ENCODE results near the gene GPR156.
"Not testable (repeated sequence)": the region's sequence is repeated elsewhere in the genome, so short reads cannot be mapped to it uniquely, and the experiment has no call there.

The GPR156 gene

GRCh38 chr3:120284747-120285507, at the start of gene GPR156:
TSS of gene GPR156 (minus strand) at chr3:120285222. CDS start at chr3:120244098, 41,124 bp downstream.
- no peak for DNase-seq (ENCODE audit: low spot score)

GRCh38 chr3:120332646-120333045, 47.6 kb upstream of the GPR156 start:
- no peak for DNase-seq (ENCODE audit: low spot score)

- DNase-seq (ENCODE audit: low spot score), result no peak
Measured at GRCh38 chr3:120331076-120331475, 46.1 kb upstream of the GPR156 start.

GRCh38 chr3:120326784-120327183, 41.8 kb upstream of the GPR156 start:
- no peak for DNase-seq (ENCODE audit: low spot score)

DNA sequence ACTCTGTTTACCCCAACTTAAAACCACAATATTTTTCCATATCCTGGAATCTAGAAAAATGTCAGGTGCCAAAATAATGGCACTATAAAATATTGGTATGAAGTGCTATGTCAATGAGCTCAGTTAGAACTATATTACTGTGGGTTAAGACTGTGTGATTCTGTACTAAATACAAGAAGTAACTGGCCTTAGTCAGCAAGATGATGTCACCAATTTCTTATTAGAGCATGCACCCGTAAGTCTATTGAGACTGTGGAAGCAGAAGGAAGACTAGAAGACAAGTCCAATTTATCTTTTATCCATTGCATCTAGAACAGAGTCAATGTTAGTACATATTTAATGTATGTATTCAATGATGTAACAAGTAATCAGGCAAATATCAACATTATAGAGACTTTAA, 39.2 kb upstream of the GPR156 start:
- DNase-seq (ENCODE audit: low spot score), result no peak

GRCh38 chr3:120323761-120324160, 38.7 kb upstream of the GPR156 start:
- not testable (repeated sequence) for DNase-seq (ENCODE audit: low spot score)

DNA sequence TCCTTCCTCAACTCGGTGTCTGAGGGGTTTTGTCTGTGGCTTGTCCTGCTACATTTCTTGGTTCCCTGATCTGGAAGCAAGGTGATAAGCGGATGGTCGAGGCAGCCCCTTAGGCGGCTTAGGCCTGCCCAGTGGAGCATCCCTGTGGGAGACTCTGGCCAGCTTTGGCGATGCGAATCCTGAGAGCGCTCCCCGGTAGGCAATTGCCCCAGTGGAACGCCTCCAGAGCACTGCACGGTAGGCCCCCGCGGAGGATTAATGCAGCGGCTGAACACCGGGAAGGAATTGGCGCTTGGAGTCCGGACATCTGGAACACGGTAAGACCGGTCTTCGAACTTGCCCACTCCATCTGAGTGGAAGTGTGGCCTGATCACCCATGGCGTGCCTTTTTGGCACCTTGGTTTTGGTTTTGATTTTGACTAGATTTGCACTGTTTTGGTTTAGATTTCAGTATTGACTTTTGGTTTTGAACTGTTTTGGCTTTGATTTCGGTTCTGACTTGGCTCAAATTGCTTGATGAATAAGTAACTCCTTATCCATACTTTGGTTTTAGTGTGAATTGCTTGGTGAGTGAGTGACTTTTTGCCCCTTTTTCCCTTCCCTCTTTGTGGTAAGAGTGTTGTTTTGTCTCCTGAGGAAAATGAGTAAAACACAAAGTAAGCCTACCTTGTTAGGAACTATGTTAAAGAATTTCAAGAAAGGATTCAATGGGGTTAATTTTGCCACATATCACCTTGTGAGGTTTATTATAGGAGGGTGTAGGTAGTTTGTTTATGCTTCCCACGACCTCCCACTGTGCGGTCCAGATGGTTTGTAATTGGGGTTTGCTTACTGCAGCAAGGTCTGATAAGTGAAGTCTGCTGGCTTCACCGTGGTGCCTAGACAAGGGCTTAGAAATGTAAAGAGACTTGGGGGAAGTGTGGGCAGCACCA, 27.1 kb upstream of the GPR156 start:
- DNase-seq (ENCODE audit: low spot score), result no peak

DNA sequence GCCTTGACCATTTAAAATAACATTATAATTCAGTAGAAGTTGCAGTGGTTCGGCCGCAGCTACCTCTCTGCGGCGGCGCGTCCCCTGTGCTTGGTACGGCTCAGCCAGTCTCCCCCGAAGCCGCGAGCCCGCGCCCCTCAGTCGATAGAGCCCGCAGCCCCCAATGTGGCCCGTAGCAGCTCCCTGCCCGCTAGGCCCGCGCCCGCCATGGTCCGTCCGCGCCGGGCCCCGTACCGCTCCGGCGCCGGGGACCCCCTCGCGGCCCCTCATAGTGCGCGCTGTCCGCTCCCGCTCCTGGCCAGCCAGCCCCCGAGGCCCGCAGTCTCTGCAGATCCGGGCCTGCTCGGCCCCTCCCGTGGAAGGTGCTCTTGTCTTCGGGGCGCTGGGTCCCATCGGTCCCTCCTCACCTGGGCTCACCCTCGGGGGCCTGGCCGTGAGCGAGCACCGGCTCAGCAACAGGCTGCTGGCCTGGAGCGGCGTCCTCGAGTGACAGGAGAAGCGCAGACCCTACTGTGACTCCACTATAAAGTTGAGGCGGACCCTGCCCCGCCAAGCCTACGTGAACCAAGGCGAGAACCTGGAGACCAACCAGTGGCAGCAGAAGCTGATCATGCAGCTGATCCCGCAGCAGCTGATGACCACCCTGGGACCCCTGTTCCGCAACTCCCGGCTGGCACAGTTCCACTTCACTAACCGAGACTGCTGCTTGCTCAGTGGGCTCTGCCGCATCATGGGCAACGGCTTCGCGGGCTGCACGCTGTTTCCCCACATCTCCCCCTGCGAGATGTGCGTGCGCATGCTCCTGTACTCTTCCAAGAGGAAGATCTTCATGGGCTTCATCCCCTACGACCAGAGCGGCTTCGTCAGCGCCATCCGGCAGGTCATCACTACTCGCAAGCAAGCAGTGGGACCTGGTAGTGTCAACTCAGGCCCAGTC, 21.8 kb upstream of the GPR156 start:
- DNase-seq (ENCODE audit: low spot score), result no peak

DNA sequence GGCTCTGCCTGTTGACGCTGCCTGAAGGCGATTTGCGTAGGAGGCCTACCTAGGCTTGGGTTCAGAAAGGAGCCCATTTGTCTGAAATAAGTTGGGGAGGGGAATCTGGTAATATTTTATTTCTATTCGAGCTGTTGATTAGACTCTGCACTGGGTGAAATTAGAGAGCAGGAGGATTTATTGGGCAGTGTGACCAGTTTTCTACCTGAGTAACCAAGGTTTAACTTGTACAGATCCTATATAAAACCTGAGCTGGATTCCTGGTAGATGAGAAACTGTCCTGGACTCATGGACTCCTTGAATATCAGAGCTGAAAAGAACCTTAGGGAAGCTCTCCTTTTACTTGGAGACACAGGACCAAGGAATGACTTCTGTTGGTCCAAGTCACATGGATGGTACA, 19.6 kb upstream of the GPR156 start:
- DNase-seq (ENCODE audit: low spot score), result no peak

DNA sequence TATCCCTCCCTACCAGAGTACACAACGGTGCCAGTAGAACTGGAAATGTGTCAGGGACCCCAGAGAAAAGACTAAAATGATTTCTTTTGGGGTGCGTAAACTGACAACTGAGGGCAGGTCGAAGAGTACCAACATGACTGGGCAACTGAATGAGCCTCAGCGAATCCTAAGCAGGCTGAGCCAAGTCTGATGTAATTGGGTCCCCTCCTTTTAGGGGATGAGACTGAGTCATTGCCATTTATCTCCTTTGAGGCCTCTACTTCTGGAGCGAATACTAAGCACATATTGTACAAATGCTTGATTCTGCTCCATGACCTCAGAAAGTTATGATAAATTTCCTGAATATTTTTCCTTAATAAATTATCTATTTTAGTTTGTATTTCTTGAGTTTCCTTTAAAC, 17.3 kb upstream of the GPR156 start:
- DNase-seq (ENCODE audit: low spot score), result no peak

DNA sequence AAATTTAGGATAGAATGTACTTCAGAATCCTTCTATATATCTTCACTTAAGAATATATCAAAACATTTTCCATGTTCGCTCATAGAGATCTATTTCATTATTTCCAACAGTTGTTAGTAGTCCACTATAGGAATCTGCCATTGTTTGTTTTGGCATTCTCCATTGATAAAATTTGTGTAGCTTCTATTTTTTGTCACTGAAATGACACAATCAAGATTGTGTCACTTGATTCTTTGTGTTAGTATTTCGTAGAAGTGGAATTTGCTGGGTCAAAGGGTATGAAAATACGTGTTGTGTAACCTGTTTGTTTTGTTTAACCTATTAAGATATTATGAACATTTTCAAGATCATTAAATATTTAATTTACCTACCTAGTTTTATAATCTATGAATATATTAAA, 15.9 kb upstream of the GPR156 start:
- DNase-seq (ENCODE audit: low spot score), result no peak

GRCh38 chr3:120299403-120299802, 14.4 kb upstream of the GPR156 start:
- no peak for DNase-seq (ENCODE audit: low spot score)

DNA sequence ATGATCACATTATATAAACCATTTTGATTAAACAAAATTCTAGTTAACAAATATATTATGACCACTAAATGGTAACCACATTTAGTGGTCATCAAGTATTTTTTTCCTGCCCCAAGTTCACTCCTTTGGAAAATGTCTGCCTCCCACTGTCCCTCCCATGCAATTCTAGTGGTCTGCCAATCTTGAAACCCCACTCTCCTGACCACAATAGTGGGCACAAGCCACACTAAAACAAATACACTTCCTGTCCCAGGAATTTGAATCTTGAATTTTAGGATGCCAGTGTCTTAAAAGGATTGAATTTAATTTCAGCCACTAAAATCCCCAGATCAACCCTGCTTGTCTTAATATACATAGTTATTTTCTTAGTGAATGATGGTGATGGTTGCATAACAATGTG, 14.0 kb upstream of the GPR156 start:
- DNase-seq (ENCODE audit: low spot score), result no peak

DNA sequence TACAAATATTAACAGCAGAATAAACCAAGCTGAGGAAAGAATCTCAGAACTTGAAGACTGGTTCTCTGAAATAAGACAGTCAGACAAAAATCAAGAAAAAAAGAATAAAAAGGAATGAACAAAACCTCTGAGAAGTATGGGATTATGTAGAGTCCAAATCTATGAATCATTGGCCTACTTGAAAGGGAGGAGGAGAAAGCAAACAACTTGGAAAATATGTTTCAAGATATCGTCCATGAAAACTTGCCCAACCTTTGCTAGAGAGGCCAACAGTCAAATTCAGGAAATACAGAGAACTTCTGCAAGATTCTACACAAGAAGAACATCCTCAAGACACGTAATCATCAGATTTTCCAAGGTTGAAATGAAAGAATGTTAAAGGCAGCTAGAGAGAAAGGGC, 6.5 kb upstream of the GPR156 start:
- not testable (repeated sequence) for DNase-seq (ENCODE audit: low spot score)

- DNase-seq (ENCODE audit: low spot score), result no peak
Measured at GRCh38 chr3:120289636-120290035, 4.6 kb upstream of the GPR156 start.

DNA sequence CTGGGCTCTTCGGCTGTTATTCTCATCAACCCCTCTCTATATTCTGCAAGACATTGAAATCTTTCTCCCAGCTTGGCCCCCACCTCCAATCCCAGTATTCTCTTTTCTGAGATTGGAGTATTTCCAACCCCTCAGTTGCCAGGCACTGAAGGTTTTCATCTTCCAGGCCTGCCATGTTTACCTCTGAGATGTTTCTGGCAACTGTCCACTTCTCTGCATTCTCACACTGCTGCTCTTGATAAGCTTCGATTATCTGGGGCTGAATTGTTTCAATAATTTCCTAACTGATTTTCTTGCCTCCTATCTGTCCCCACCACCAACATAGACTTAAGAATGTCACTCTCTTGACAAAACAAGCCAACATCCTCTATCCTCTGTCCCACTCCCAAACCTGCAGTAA, 1.4 kb upstream of the GPR156 start:
- DNase-seq (ENCODE audit: low spot score), result no peak

DNA sequence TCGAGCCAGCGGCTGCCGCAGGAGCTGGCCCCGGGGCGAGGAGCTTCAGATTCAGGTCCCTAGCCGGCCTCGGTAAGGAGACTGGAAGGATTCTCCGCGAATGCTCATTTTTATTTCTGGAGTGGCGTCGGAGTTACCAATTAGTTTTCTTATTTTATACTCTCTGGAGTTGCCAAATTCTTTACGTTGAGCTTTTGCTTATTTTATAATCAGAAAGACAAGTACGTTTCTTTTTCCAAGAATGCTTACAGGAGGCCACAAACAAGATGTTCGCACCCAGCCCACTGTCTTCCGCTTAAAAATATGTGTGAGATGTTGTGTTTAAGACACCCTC, 453 bp upstream of the GPR156 start:
- no peak for DNase-seq (ENCODE audit: low spot score)

GRCh38 chr3:120281261-120281660, 3.8 kb downstream of the GPR156 start:
- DNase-seq (ENCODE audit: low spot score), result no peak

DNA sequence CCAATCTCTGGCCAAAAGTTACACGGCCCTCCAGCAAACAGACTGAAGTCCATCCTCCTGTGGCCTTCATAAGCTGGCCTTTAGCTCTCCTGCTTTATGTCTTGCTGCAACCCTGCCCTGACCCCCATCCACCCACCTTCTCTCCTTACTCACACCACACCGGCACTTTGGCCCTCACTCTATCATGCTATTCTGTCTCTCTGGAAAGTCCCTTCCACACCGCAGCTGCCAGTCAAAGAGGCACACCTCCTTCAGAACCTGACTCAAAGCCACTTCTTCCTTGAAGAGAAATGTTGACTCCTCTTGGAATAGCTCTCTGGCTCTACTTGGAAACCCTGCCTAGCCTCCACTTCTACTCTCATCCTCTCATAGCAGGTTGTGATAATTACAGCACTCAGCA, 4.5 kb downstream of the GPR156 start:
- no peak for DNase-seq (ENCODE audit: low spot score)

- no peak for DNase-seq (ENCODE audit: low spot score)
Measured at GRCh38 chr3:120280026-120280425, 5.0 kb downstream of the GPR156 start.

- DNase-seq (ENCODE audit: low spot score), result no peak
Measured at GRCh38 chr3:120276767-120277166, 8.3 kb downstream of the GPR156 start.

DNA sequence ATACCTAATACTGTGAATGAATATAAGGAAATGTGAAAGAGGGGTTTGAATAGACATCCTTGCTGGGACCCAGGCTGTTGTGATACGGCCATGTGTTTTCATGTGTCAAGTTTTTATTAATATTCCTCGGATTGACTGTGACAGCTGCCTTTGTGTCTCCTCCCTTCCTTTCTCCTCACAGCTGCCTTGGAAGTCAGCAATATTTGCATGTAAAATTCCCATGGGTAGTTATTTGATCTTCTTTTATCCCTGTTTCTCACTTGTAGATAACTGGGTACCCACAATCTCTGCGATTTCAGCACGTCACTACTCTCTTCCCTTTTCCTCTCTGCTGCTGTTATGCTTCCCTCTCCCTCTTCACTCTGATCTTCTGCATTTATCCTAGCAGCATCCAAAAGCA, 9.4 kb downstream of the GPR156 start:
- no peak for DNase-seq (ENCODE audit: low spot score)

Data from hematopoietic multipotent progenitor cell treated with erythropoietin and hydrocortisone succinate and interleukin-3 and kit ligand, for 15 days (in vitro differentiated cells).